HEK293 (cell line): ENCODE results near the gene TNFSF11.

Source experiments
- CTCF ChIA-PET: fragments of 350-600 bp; formaldehyde crosslinking; extraction: SDS; loops from one replicate; lab custom pipeline; 2021; ENCODE audit warnings: antibody characterized with exemption; lab: Yijun Ruan, JAX
- POLR2A ChIA-PET: fragments of 300-600 bp; formaldehyde crosslinking; extraction: SDS; loops from one replicate; lab custom pipeline; 2020; ENCODE audit warnings: antibody characterized with exemption, inconsistent platforms; lab: Yijun Ruan, JAX
- H3K27ac ChIP-seq: fragments of 200-500 bp; sonication (Bioruptor generic); 2 replicates; pipeline ENCODE4 v1.5.1; 2014; ENCODE audit warnings: low read depth, low read length, control low read depth, inconsistent platforms; ENCODE audit errors: extremely low read depth
- H3K36me3 ChIP-seq, 2 experiments: fragments of 200-500 bp in 1 of 2; sonication (Bioruptor generic) in 1 of 2; 1 replicate in 1 of 2; 2 replicates in 1 of 2; pipeline ENCODE4 v1.5.1; 2014 to 2017; ENCODE audit warnings: inconsistent platforms in 2 of 2, low read length in 2 of 2; ENCODE audit not compliant: control insufficient read depth in 2 of 2, insufficient read depth in 1 of 2
- H3K4me1 ChIP-seq: fragments of 200-500 bp; sonication (Bioruptor generic); 2 replicates; pipeline ENCODE4 v1.5.1; 2014; ENCODE audit warnings: mild to moderate bottlenecking, low read length, inconsistent platforms; ENCODE audit not compliant: control insufficient read depth, insufficient read depth
- H3K4me3 ChIP-seq: 2 replicates; pipeline ENCODE4 v1.5.1; 2011; ENCODE audit warnings: low read depth, mild to moderate bottlenecking, control low read depth, low read length, moderate library complexity
- H3K9me3 ChIP-seq: fragments of 200-500 bp; sonication (Bioruptor generic); 2 replicates; pipeline ENCODE4 v1.5.1; 2014; ENCODE audit warnings: low read depth, low read length, inconsistent platforms; ENCODE audit not compliant: control insufficient read depth, insufficient read depth
- AEBP2 ChIP-seq: fragments of 450-650 bp; formaldehyde crosslinking; IDR thresholded peaks from 2 replicates; pipeline ENCODE4 v1.5.1; 2016; ENCODE audit warnings: missing biosample characterization, missing genetic modification characterization, borderline replicate concordance
- BCL11B ChIP-seq: fragments of 450-650 bp; formaldehyde crosslinking; IDR thresholded peaks from 2 replicates; pipeline ENCODE4 v1.5.1; 2016; ENCODE audit warnings: low read depth, missing biosample characterization, missing genetic modification characterization
- IKZF3 ChIP-seq: fragments of 450-650 bp; IDR thresholded peaks from 2 replicates; pipeline ENCODE4 v1.5.0; 2018; ENCODE audit warnings: missing biosample characterization, mild to moderate bottlenecking, missing genetic modification characterization, moderate library complexity
- KLF10 ChIP-seq: fragments of 450-650 bp; IDR thresholded peaks from 2 replicates; pipeline ENCODE4 v1.5.1; 2018; ENCODE audit warnings: missing biosample characterization, mild to moderate bottlenecking, missing genetic modification characterization
- TSHZ1 ChIP-seq: fragments of 450-650 bp; formaldehyde crosslinking; IDR thresholded peaks from 2 replicates; pipeline ENCODE4 v1.5.1; 2016; ENCODE audit warnings: missing biosample characterization, missing genetic modification characterization, borderline replicate concordance
- ZFP3 ChIP-seq: fragments of 450-650 bp; formaldehyde crosslinking; IDR thresholded peaks from 2 replicates; pipeline ENCODE4 v1.5.1; 2016; ENCODE audit warnings: low read depth, missing biosample characterization, missing genetic modification characterization
- ZNF138 ChIP-seq: fragments of 450-650 bp; formaldehyde crosslinking; IDR thresholded peaks from 2 replicates; pipeline ENCODE4 v1.5.1; 2016; ENCODE audit warnings: missing biosample characterization, missing genetic modification characterization, borderline replicate concordance
- ZNF140 ChIP-seq: fragments of 450-650 bp; formaldehyde crosslinking; IDR thresholded peaks from 2 replicates; pipeline ENCODE4 v1.5.1; 2016; ENCODE audit warnings: missing biosample characterization, missing genetic modification characterization
- ZNF157 ChIP-seq: fragments of 450-650 bp; formaldehyde crosslinking; IDR thresholded peaks from 2 replicates; pipeline ENCODE4 v1.5.1; 2016; ENCODE audit warnings: missing biosample characterization, missing genetic modification characterization
- ZNF174 ChIP-seq: fragments of 450-650 bp; formaldehyde crosslinking; IDR thresholded peaks from 2 replicates; pipeline ENCODE4 v1.5.0; 2017; ENCODE audit warnings: missing biosample characterization, mild to moderate bottlenecking, missing genetic modification characterization
- ZNF23 ChIP-seq: fragments of 450-650 bp; formaldehyde crosslinking; IDR thresholded peaks from 2 replicates; pipeline ENCODE4 v1.5.1; 2016; ENCODE audit warnings: missing biosample characterization, missing genetic modification characterization, borderline replicate concordance
- ZNF239 ChIP-seq: fragments of 450-650 bp; formaldehyde crosslinking; IDR thresholded peaks from 2 replicates; pipeline ENCODE4 v1.5.1; 2016; ENCODE audit warnings: missing biosample characterization, missing genetic modification characterization
- ZNF248 ChIP-seq: fragments of 450-650 bp; formaldehyde crosslinking; IDR thresholded peaks from 2 replicates; pipeline ENCODE4 v1.5.1; 2017; ENCODE audit warnings: missing biosample characterization, missing genetic modification characterization
- ZNF274 ChIP-seq, 2 experiments: fragments of 200-500 bp in 1 of 2; fragments of 450-650 bp in 1 of 2; sonication (Bioruptor generic) in 1 of 2; formaldehyde crosslinking in 1 of 2; IDR thresholded peaks; 2 replicates each; pipeline versions ENCODE4 v1.5.1 to v1.6.1; 2014 to 2016; ENCODE audit warnings: borderline replicate concordance in 1 of 2, inconsistent platforms in 1 of 2, low read length in 1 of 2, missing biosample characterization in 1 of 2, missing genetic modification characterization in 1 of 2
- ZNF362 ChIP-seq: fragments of 450-650 bp; formaldehyde crosslinking; IDR thresholded peaks from 2 replicates; pipeline ENCODE4 v1.5.1; 2016; ENCODE audit warnings: missing biosample characterization, missing genetic modification characterization
- ZNF449 ChIP-seq: fragments of 450-650 bp; formaldehyde crosslinking; IDR thresholded peaks from 2 replicates; pipeline ENCODE4 v1.5.1; 2017; ENCODE audit warnings: missing biosample characterization, mild to moderate bottlenecking, missing genetic modification characterization, moderate library complexity
- ZNF513 ChIP-seq: fragments of 450-650 bp; IDR thresholded peaks from 2 replicates; pipeline ENCODE4 v1.5.1; 2018; ENCODE audit warnings: missing biosample characterization, missing genetic modification characterization
- ZNF544 ChIP-seq: fragments of 450-650 bp; formaldehyde crosslinking; IDR thresholded peaks from 2 replicates; pipeline ENCODE4 v1.5.0; 2017; ENCODE audit warnings: missing biosample characterization, missing genetic modification characterization
- ZNF558 ChIP-seq: fragments of 450-650 bp; formaldehyde crosslinking; IDR thresholded peaks from 2 replicates; pipeline ENCODE4 v1.5.1; 2016; ENCODE audit warnings: missing biosample characterization, missing genetic modification characterization
- ZNF600 ChIP-seq: fragments of 450-650 bp; formaldehyde crosslinking; IDR thresholded peaks from 2 replicates; pipeline ENCODE4 v1.5.1; 2016; ENCODE audit warnings: missing biosample characterization, missing genetic modification characterization
- ZNF626 ChIP-seq: fragments of 450-650 bp; sonication (Bioruptor Pico); formaldehyde crosslinking; IDR thresholded peaks from 2 replicates; pipeline ENCODE4 v1.5.1; 2018; ENCODE audit warnings: missing biosample characterization, missing genetic modification characterization, inconsistent platforms
- ZNF701 ChIP-seq: fragments of 450-650 bp; formaldehyde crosslinking; IDR thresholded peaks from 2 replicates; pipeline ENCODE4 v1.5.1; 2016; ENCODE audit warnings: missing biosample characterization, missing genetic modification characterization
- ZNF76 ChIP-seq: fragments of 450-650 bp; formaldehyde crosslinking; IDR thresholded peaks from 2 replicates; pipeline ENCODE4; 2016; ENCODE audit warnings: low read depth, missing biosample characterization, missing genetic modification characterization, borderline replicate concordance
- ZNF777 ChIP-seq: fragments of 450-650 bp; formaldehyde crosslinking; IDR thresholded peaks from 2 replicates; pipeline ENCODE4 v1.5.1; 2017; ENCODE audit warnings: missing biosample characterization, missing genetic modification characterization, borderline replicate concordance
- ZNF837 ChIP-seq: fragments of 450-650 bp; formaldehyde crosslinking; IDR thresholded peaks from 2 replicates; pipeline ENCODE4 v1.5.1; 2016; ENCODE audit warnings: missing biosample characterization, missing genetic modification characterization
- ZSCAN23 ChIP-seq: fragments of 450-650 bp; formaldehyde crosslinking; IDR thresholded peaks from 2 replicates; pipeline ENCODE4 v1.5.1; 2016; ENCODE audit warnings: missing biosample characterization, missing genetic modification characterization

The TNFSF11 gene

GRCh38 chr13:42602906-42603305 is 29.0 kb downstream of the TNFSF11 start:
- H3K36me3 ChIP-seq: no peaks in the 10 kb centered on the region
- H3K4me3 ChIP-seq: no peak overlapping the region
- no peaks in the 10 kb centered on the region for H3K4me1 ChIP-seq
- H3K9me3 ChIP-seq: no peaks in the 10 kb centered on the region
- POLR2A ChIA-PET: no interaction called here
- H3K27ac ChIP-seq: no peak overlapping the region
- TF ChIP-seq TSHZ1 (tag by site-specific recombination): no peak
- TF ChIP-seq ZNF248 (tag by site-specific recombination): no peak
- TF ChIP-seq ZNF140: no peak
- no peak for TF ChIP-seq ZNF544 (tag by site-specific recombination)
- CTCF ChIA-PET: no interaction called here

GRCh38 chr13:42603571-42603970 is 29.6 kb downstream of the TNFSF11 start:
- TF ChIP-seq ZNF157 (no peak), IKZF3 (no peak), ZNF558 (no peak), ZSCAN23 (no peak), BCL11B (tag by site-specific recombination) (no peak), ZNF600 (tag by site-specific recombination) (no peak), ZNF23 (no peak), ZNF513 (tag by site-specific recombination) (no peak), KLF10 (tag by site-specific recombination) (no peak), ZNF777 (tag by site-specific recombination) (no peak), ZNF701 (no peak), ZNF239 (no peak), ZNF174 (no peak), ZNF274 (IDR thresholded peaks at IDR 0.05; ENCODE audit: low read length) (no peak), ZNF274 (tag by site-specific recombination; IDR thresholded peaks at IDR 0.05; ENCODE audit: borderline replicate concordance) (no peak)
- Histone ChIP-seq H3K27ac (no peak overlapping the region), H3K36me3 (no peaks in the 10 kb centered on the region), H3K4me1 (no peaks in the 10 kb centered on the region), H3K4me3 (no peak overlapping the region), H3K9me3 (no peaks in the 10 kb centered on the region)
- ChIA-PET CTCF (no interaction called here), POLR2A (no interaction called here)

GRCh38 chr13:42607546-42607945 is 33.6 kb downstream of the TNFSF11 start:
- Histone ChIP-seq H3K9me3 (no peaks in the 10 kb centered on the region), H3K36me3 (no peaks in the 10 kb centered on the region), H3K4me1 (no peaks in the 10 kb centered on the region), H3K27ac (no peak overlapping the region), H3K4me3 (no peak overlapping the region)
- CTCF ChIA-PET: no interaction called here
- POLR2A ChIA-PET: no interaction called here
- TF ChIP-seq ZNF76 (tag by site-specific recombination): no peak
- no peak for TF ChIP-seq AEBP2 (tag by site-specific recombination)
- TF ChIP-seq ZFP3: no peak
- TF ChIP-seq ZNF626 (tag by site-specific recombination): no peak
- TF ChIP-seq ZNF138 (tag by site-specific recombination): no peak
- TF ChIP-seq ZNF449 (tag by site-specific recombination): no peak
- no peak for TF ChIP-seq ZNF362
- no peak for TF ChIP-seq ZNF837 (tag by site-specific recombination)
